A673 (cell line): ENCODE data around the gene POLA1. TPM values are rescaled to one million over a fixed set of nuclear protein-coding genes. Genes with fewer than 3 reads are reported as not detected.

Experiments
- BruUV-seq: library from RNA; stranded (reverse); fragments of 400-500 nt; replicated peaks from 2 replicates; lab custom pipeline; 2021; lab: Mats Ljungman, UMichigan
- CTCF ChIA-PET: fragments of 300-600 bp; sonication (Branson Sonifier 250); formaldehyde crosslinking; loops from one replicate; lab custom pipeline; 2022; ENCODE audit warnings: antibody characterized with exemption; lab: Charles Lee
- POLR2A ChIA-PET: fragments of 300-600 bp; sonication (Branson Sonifier 250); formaldehyde crosslinking; loops from one replicate; lab custom pipeline; 2022; ENCODE audit warnings: antibody characterized with exemption; ENCODE audit not compliant: low non-redundant PET; lab: Charles Lee
- DNase-seq: peaks from one replicate; pipeline ENCODE4 v3.0.0-alpha.2; 2015; ENCODE audit warnings: low spot score
- H3K27ac ChIP-seq: fragments of 200-600 bp; sonication (generic); 2 replicates; pipeline ENCODE4 v1.5.1; 2016; ENCODE audit warnings: mixed run types, low read depth, mild to moderate bottlenecking, mixed read lengths, antibody characterized with exemption, low read length; ENCODE audit not compliant: poor library complexity, severe bottlenecking
- H3K27me3 ChIP-seq: fragments of 200-600 bp; sonication (generic); replicated peaks from 2 replicates; pipeline ENCODE4 v1.6.1; 2017; ENCODE audit warnings: mixed run types, low read depth, mild to moderate bottlenecking, mixed read lengths, antibody characterized with exemption, low read length; ENCODE audit not compliant: insufficient read depth, poor library complexity
- H3K36me3 ChIP-seq: fragments of 200-600 bp; sonication (generic); 2 replicates; pipeline ENCODE4 v1.6.1; 2016; ENCODE audit warnings: mixed run types, mild to moderate bottlenecking, mixed read lengths, antibody characterized with exemption, low read length; ENCODE audit not compliant: insufficient read depth, poor library complexity, severe bottlenecking
- H3K4me1 ChIP-seq: fragments of 200-600 bp; sonication (generic); 2 replicates; pipeline ENCODE4 v1.6.1; 2017; ENCODE audit warnings: mixed run types, mild to moderate bottlenecking, mixed read lengths, antibody characterized with exemption, low read length; ENCODE audit not compliant: insufficient read depth, poor library complexity, severe bottlenecking
- H3K4me3 ChIP-seq: fragments of 200-600 bp; sonication (generic); 2 replicates; pipeline ENCODE4 v1.5.1; 2016; ENCODE audit warnings: low read depth, mixed run types, mild to moderate bottlenecking, mixed read lengths, low read length; ENCODE audit not compliant: poor library complexity, severe bottlenecking
- H3K9me3 ChIP-seq: fragments of 200-600 bp; sonication (generic); 2 replicates; pipeline ENCODE4 v1.6.1; 2016; ENCODE audit warnings: mixed run types, low read depth, mild to moderate bottlenecking, mixed read lengths, antibody characterized with exemption, low read length; ENCODE audit not compliant: poor library complexity, severe bottlenecking
- CTCF ChIP-seq: fragments of 300-800, 200-600 bp; sonication (generic); conservative IDR thresholded peaks from 2 replicates; pipeline ENCODE4 v1.5.1; 2017; ENCODE audit warnings: low read depth, mild to moderate bottlenecking, antibody characterized with exemption, low read length, moderate library complexity, mixed read lengths
- EZH2 ChIP-seq: fragments of 200-600 bp; sonication (generic); IDR thresholded peaks from 2 replicates; pipeline ENCODE4 v1.6.1; 2017; ENCODE audit warnings: borderline replicate concordance, low read depth, mild to moderate bottlenecking, mixed read lengths, antibody characterized with exemption, low read length; ENCODE audit not compliant: poor library complexity, severe bottlenecking
- intact Hi-C: fragments of 100-400 bp; cut with micrococcal nuclease; formaldehyde crosslinking; loops from one replicate; pipeline ENCODE4 v1.10.0; 2022; ENCODE audit not compliant: unreplicated experiment
- total RNA-seq: library from RNA; stranded (reverse); gene quantifications from 2 replicates; pipeline ENCODE4 v1.2.3, GENCODE V29; 2021

The POLA1 gene
- total RNA-seq, 1 experiment from 2014 or later = 44.9 TPM

GRCh38 chrX:24876530-24877287 is 183.0 kb downstream of the POLA1 start:
- Histone ChIP-seq H3K4me3 (no peak overlapping the region), H3K36me3 (no peaks in the 10 kb centered on the region), H3K9me3 (no peaks in the 10 kb centered on the region), H3K27me3 (peaks cover 33% of the 10 kb centered on the region), H3K27ac (no peak overlapping the region), H3K4me1 (peaks cover under 1% of the 10 kb centered on the region)
- no peak for TF ChIP-seq EZH2
- no peak for TF ChIP-seq CTCF
- ChIA-PET CTCF (interaction anchor here (0.6 kb wide), 1 partner anchor 268 kb away, joined by 7 read pairs; no protein-coding TSS in a partner anchor), POLR2A (no interaction called here)
- intact Hi-C loops = no loop called here
- BruUV-seq = no TSS peak
- no peak for DNase-seq

- Histone ChIP-seq H3K36me3 (no peaks in the 10 kb centered on the region), H3K27ac (no peak overlapping the region), H3K9me3 (no peaks in the 10 kb centered on the region), H3K4me3 (no peak overlapping the region), H3K27me3 (peaks cover 28% of the 10 kb centered on the region), H3K4me1 (no peaks in the 10 kb centered on the region)
- CTCF ChIA-PET = no interaction called here
- intact Hi-C loops = no loop called here
- TF ChIP-seq CTCF (no peak), EZH2 (no peak)
- POLR2A ChIA-PET = no interaction called here
- no peak for DNase-seq
- BruUV-seq = no TSS peak
These were observed 183.6 kb downstream of the POLA1 start for GRCh38 chrX:24877288-24877664.

- no peak overlapping the region for H3K27ac ChIP-seq
- DNase-seq = no peak
- CTCF ChIA-PET = no interaction called here
These were observed 184.3 kb downstream of the POLA1 start for GRCh38 chrX:24877854-24878650.

More at GRCh38 chrX:24877854-24878650, 184.3 kb downstream of the POLA1 start:
- TF ChIP-seq EZH2 (no peak), CTCF (no peak)
- Histone ChIP-seq H3K4me1 (no peaks in the 10 kb centered on the region), H3K27me3 (peaks cover 28% of the 10 kb centered on the region), H3K4me3 (no peak overlapping the region), H3K36me3 (no peaks in the 10 kb centered on the region), H3K9me3 (no peaks in the 10 kb centered on the region)
- POLR2A ChIA-PET = no interaction called here
- no TSS peak for BruUV-seq
- intact Hi-C loops = no loop called here
